K562 (cell line): ENCODE results near the gene RNF145. TPM values are rescaled to one million over a fixed set of nuclear protein-coding genes. Genes with fewer than 3 reads are reported as not detected.
A peak's percentile ranks its signal among the peaks of the same experiment; 100 is the strongest.

Experiments
- ATAC-seq: fragments of 200-7000 bp; cut with Tn5 transposase; 3 replicates; pipeline ENCODE4 v1.9.1; 2020; ENCODE audit warnings: moderate library complexity
- BruUV-seq: library from RNA; stranded (reverse); fragments of 400-500 nt; replicated peaks from 2 replicates; lab custom pipeline; 2021; lab: Mats Ljungman, UMichigan
- CTCF ChIA-PET: fragments of 300-600 bp; formaldehyde crosslinking; extraction: SDS; loops from one replicate; lab custom pipeline; 2021; ENCODE audit warnings: low intra/inter-chr PET ratio; lab: Yijun Ruan, JAX
- POLR2A ChIA-PET: fragments of 300-600, 350-650 bp; sonication (Branson Sonifier 250); formaldehyde crosslinking; extraction: SDS; loops from one replicate; lab custom pipeline; 2021; ENCODE audit warnings: antibody characterized with exemption, inconsistent platforms; lab: Yijun Ruan, JAX
- DNase-seq, 4 experiments: peaks; one replicate each; pipeline versions ENCODE4 v3.0.0 to v3.0.0-alpha.2; 2011 to 2018; ENCODE audit warnings: low spot score in 3 of 4, mixed read lengths in 3 of 4; ENCODE audit errors: extremely low read depth in 1 of 4
- FAIRE-seq: peaks from 2 replicates; lab custom pipeline; 2011; peaks lifted over from hg19 to GRCh38; lab: Jason Lieb, UNC
- H2AFZ ChIP-seq: 2 replicates; pipeline ENCODE4 v1.6.0; 2011; ENCODE audit warnings: low read depth, low read length, control low read depth, inconsistent platforms
- H3K27ac ChIP-seq: fragments of 200-600 bp; 3 replicates; pipeline ENCODE4 v1.8.0; 2011; ENCODE audit warnings: low read depth, mild to moderate bottlenecking, control low read depth, inconsistent platforms, low read length, moderate library complexity, mixed read lengths; ENCODE audit errors: extremely low read depth
- H3K27me3 ChIP-seq, 2 experiments: fragments of 300-600 bp in 1 of 2; 2 replicates in 1 of 2; 3 replicates in 1 of 2; pipeline versions ENCODE4 v1.6.0 to v1.8.0; 2011; ENCODE audit warnings: inconsistent platforms in 2 of 2, low read length in 2 of 2, mild to moderate bottlenecking in 1 of 2, mixed read lengths in 1 of 2, moderate library complexity in 1 of 2; ENCODE audit not compliant: control insufficient read depth in 2 of 2, insufficient read depth in 2 of 2
- H3K36me3 ChIP-seq: fragments of 300-600 bp; 3 replicates; pipeline ENCODE4 v1.8.0; 2011; ENCODE audit warnings: mild to moderate bottlenecking, low read length, inconsistent platforms; ENCODE audit not compliant: control insufficient read depth, insufficient read depth
- H3K4me1 ChIP-seq, 2 experiments: fragments of 200-600 bp in 1 of 2; replicated peaks in 1 of 2; 2 replicates in 1 of 2; 3 replicates in 1 of 2; pipeline versions ENCODE4 v1.5.1 to v1.8.0; 2011; ENCODE audit warnings: inconsistent platforms in 2 of 2, low read length in 2 of 2, mild to moderate bottlenecking in 1 of 2, mixed read lengths in 1 of 2, moderate library complexity in 1 of 2; ENCODE audit not compliant: control insufficient read depth in 2 of 2, insufficient read depth in 2 of 2
- H3K4me2 ChIP-seq: 2 replicates; pipeline ENCODE4 v1.6.1; 2011; ENCODE audit warnings: low read length, control low read depth, inconsistent platforms, mixed read lengths; ENCODE audit not compliant: insufficient read depth
- H3K4me3 ChIP-seq: fragments of 200-600 bp; sonication (generic), shearing (Covaris generic); 2 replicates; pipeline ENCODE4 v1.5.1; 2016; ENCODE audit warnings: control low read depth, inconsistent platforms
- H3K79me2 ChIP-seq: fragments of 200-600 bp; 3 replicates; pipeline ENCODE4 v1.8.0; 2011; ENCODE audit warnings: low read length, inconsistent platforms; ENCODE audit not compliant: control insufficient read depth, insufficient read depth
- H3K9ac ChIP-seq, 2 experiments: 2 replicates each; pipeline versions ENCODE4 v1.6.0 to v1.6.1; 2011; ENCODE audit warnings: low read depth in 2 of 2, low read length in 2 of 2, control low read depth in 1 of 2, inconsistent platforms in 1 of 2, mild to moderate bottlenecking in 1 of 2, mixed read lengths in 1 of 2; ENCODE audit not compliant: insufficient read depth in 1 of 2
- H3K9me1 ChIP-seq: one replicate; pipeline ENCODE4 v1.6.0; 2011; ENCODE audit warnings: inconsistent platforms, mild to moderate bottlenecking, low read length, moderate library complexity; ENCODE audit not compliant: control insufficient read depth, insufficient read depth
- H3K9me3 ChIP-seq: replicated peaks from 2 replicates; pipeline ENCODE4 v1.5.1; 2011; ENCODE audit warnings: low read depth, low read length, inconsistent platforms; ENCODE audit not compliant: control insufficient read depth, insufficient read depth
- H4K20me1 ChIP-seq: replicated peaks from 2 replicates; pipeline ENCODE4 v1.6.1; 2011; ENCODE audit warnings: low read length, inconsistent platforms, mixed read lengths; ENCODE audit not compliant: control insufficient read depth, insufficient read depth
- CBFA2T2 ChIP-seq: fragments of 450-650 bp; conservative IDR thresholded peaks from 2 replicates; pipeline ENCODE4 v1.6.1; 2017; ENCODE audit warnings: mild to moderate bottlenecking
- ERF ChIP-seq: fragments of 450-650 bp; formaldehyde crosslinking; IDR thresholded peaks from 2 replicates; pipeline ENCODE4 v1.4.0; 2020; ENCODE audit warnings: mild to moderate bottlenecking, mixed read lengths
- HNRNPLL ChIP-seq: fragments of 200-400 bp; formaldehyde crosslinking; IDR thresholded peaks from 2 replicates; pipeline ENCODE4 v1.6.1; 2017; ENCODE audit warnings: low read length, low read depth, mild to moderate bottlenecking; ENCODE audit not compliant: poor library complexity, severe bottlenecking
- HOXB6 ChIP-seq: fragments of 250-450 bp; sonication (Bioruptor Pico); IDR thresholded peaks from 2 replicates; pipeline ENCODE4 v1.5.1; 2022; ENCODE audit warnings: mild to moderate bottlenecking, borderline replicate concordance
- IRF1 ChIP-seq: sonication (generic); formaldehyde crosslinking; IDR thresholded peaks from 2 replicates; pipeline ENCODE4 v1.8.0; 2022; ENCODE audit warnings: missing genetic modification reagents, mild to moderate bottlenecking, borderline replicate concordance
- JUND ChIP-seq, 2 experiments: IDR thresholded peaks; 2 replicates in 1 of 2; 3 replicates in 1 of 2; pipeline ENCODE4 v1.6.1; 2011; ENCODE audit warnings: borderline replicate concordance in 2 of 2, low read depth in 2 of 2, low read length in 2 of 2, improper control_type of control experiment in 1 of 2, missing biosample characterization in 1 of 2, missing genetic modification characterization in 1 of 2, missing genetic modification reagents in 1 of 2
- MAFG ChIP-seq: fragments of 450-650 bp; conservative IDR thresholded peaks from 2 replicates; pipeline ENCODE4 v1.6.1; 2016; ENCODE audit warnings: missing genetic modification characterization, missing compliant biosample characterization
- NONO ChIP-seq, 2 experiments: fragments of 200-400 bp in 1 of 2; fragments of 450-650 bp in 1 of 2; formaldehyde crosslinking in 1 of 2; IDR thresholded peaks; 2 replicates each; pipeline ENCODE4 v1.6.1; 2017; ENCODE audit warnings: low read depth in 2 of 2, mild to moderate bottlenecking in 2 of 2, moderate library complexity in 2 of 2, low read length in 1 of 2
- PHF20 ChIP-seq: fragments of 450-650 bp; IDR thresholded peaks from 2 replicates; pipeline ENCODE4 v1.6.1; 2018; ENCODE audit not compliant: partially characterized antibody
- SMARCA5 ChIP-seq: fragments of 450-650 bp; IDR thresholded peaks from 2 replicates; pipeline ENCODE4 v1.6.1; 2016
- SRSF1 ChIP-seq: fragments of 200-400 bp; formaldehyde crosslinking; IDR thresholded peaks from 2 replicates; pipeline ENCODE4 v1.6.1; 2017; ENCODE audit warnings: mild to moderate bottlenecking, low read depth, low read length, moderate library complexity
- TARDBP ChIP-seq: fragments of 450-650 bp; IDR thresholded peaks from 2 replicates; pipeline ENCODE4 v1.6.1; 2016
- ZFPM2 ChIP-seq: fragments of 250-450 bp; sonication (Bioruptor Pico); IDR thresholded peaks from 2 replicates; pipeline ENCODE4 v1.5.1; 2022; ENCODE audit warnings: mild to moderate bottlenecking
- ZNF212 ChIP-seq: fragments of 450-650 bp; formaldehyde crosslinking; IDR thresholded peaks from 2 replicates; pipeline ENCODE4 v1.4.0; 2020; ENCODE audit warnings: mild to moderate bottlenecking
- WGBS: fragments of 100-300 bp; shearing (Covaris generic); methylation state at CpG from one replicate; pipeline ENCODE4 v1.1.6; 2016; ENCODE audit warnings: low coverage, mixed read lengths; ENCODE audit not compliant: insufficient coverage; ENCODE audit errors: missing lambda C conversion rate; 5-methylcytosine and 5-hydroxymethylcytosine counted together
- in situ Hi-C: fragments of 300-500 bp; cut with MboI; formaldehyde crosslinking; loops from 4 replicates; pipeline ENCODE4 v1.15.0; 2018; ENCODE audit warnings: inconsistent platforms, mixed read lengths
- intact Hi-C: fragments of 100-400 bp; cut with micrococcal nuclease; formaldehyde crosslinking; loops from 2 replicates; pipeline ENCODE4 v1.14.2; 2022
- polyA plus RNA-seq, 8 experiments: library from polyadenylated mRNA; depleted of rRNA in 4 of 8; stranded (reverse) in 5 of 8; unstranded in 3 of 8; fragments of >200 nt; fragmentation: Nextera tagmentation in 2 of 8; fragmentation: Illumina TruSeq in 1 of 8; extraction: Ambion mirVana in 2 of 8; extraction: Trizol in 1 of 8; gene quantifications; 2 replicates each; pipeline versions ENCODE4 v1.2.1 to v1.2.3, GENCODE V29; 2011 to 2014; ENCODE audit warnings: inconsistent platforms in 1 of 8, missing spikeins in 1 of 8
- total RNA-seq, 7 experiments: library from RNA; depleted of rRNA in 6 of 7; stranded (reverse); fragments of >200 nt in 6 of 7; fragmentation: Illumina TruSeq in 2 of 7; extraction: Trizol in 2 of 7; gene quantifications; 2 replicates each; pipeline versions ENCODE4 v1.2.1 to v1.2.3, GENCODE V29; 2011 to 2021; ENCODE audit warnings: low replicate concordance in 1 of 7
- TF ChIP-seq, protein P1 (sequence below): fragments of 450-650 bp; IDR thresholded peaks from 2 replicates; pipeline ENCODE4 v1.6.1; 2018; ENCODE audit warnings: mild to moderate bottlenecking, low read depth; ENCODE audit not compliant: partially characterized antibody

RNF145 gene
- total and polyA plus RNA-seq, 9 of the 15 experiments (the other 6 are each of a cell fraction or from before 2014, with no cell fraction given) = 13.6 to 40.7 (median 25.4) TPM

- DNase-seq (no peak), ATAC-seq (no peak), FAIRE-seq (peak; percentile 19)
- ChIA-PET POLR2A (no interaction called here), CTCF (no interaction called here)
- Histone ChIP-seq H3K4me1 (no peaks in the 10 kb centered on the region), H2AFZ (no peak overlapping the region), H3K9ac (no peak overlapping the region), H4K20me1 (no peaks in the 10 kb centered on the region), H3K27me3 (no peaks in the 10 kb centered on the region), H3K4me2 (no peak overlapping the region), H3K79me2 (0 out of 3 replicates have a peak, but pooled peaks cover 2% of the 10 kb centered on the region), H3K4me3 (no peak overlapping the region), H3K36me3 (peaks cover 70% of the 10 kb centered on the region), H3K27ac (no peak overlapping the region), H3K9me1 (no peaks in the 10 kb centered on the region), H3K9me3 (no peaks in the 10 kb centered on the region)
- intact Hi-C loops = no loop called here
- TF ChIP-seq ZFPM2 (CRISPR knock-in tag) (no peak), ERF (no peak), CBFA2T2 (no peak), SRSF1 (no peak), ZNF212 (CRISPR knock-in tag) (no peak), HNRNPLL (no peak), HOXB6 (CRISPR knock-in tag) (no peak), SMARCA5 (no peak), PHF20 (no peak), IRF1 (CRISPR knock-in tag) (no peak), JUND (IDR thresholded peaks at IDR 0.05; ENCODE audit: borderline replicate concordance, low read depth, low read length) (no peak), JUND (tag; IDR thresholded peaks at IDR 0.05; ENCODE audit: borderline replicate concordance, low read depth, low read length) (no peak), TARDBP (no peak), NONO (IDR thresholded peaks at IDR 0.05; ENCODE audit: low read depth in 2 of 2, low read length in 1 of 2) (no peak), MAFG (tag) (no peak)
- TF ChIP-seq, protein P1, sequence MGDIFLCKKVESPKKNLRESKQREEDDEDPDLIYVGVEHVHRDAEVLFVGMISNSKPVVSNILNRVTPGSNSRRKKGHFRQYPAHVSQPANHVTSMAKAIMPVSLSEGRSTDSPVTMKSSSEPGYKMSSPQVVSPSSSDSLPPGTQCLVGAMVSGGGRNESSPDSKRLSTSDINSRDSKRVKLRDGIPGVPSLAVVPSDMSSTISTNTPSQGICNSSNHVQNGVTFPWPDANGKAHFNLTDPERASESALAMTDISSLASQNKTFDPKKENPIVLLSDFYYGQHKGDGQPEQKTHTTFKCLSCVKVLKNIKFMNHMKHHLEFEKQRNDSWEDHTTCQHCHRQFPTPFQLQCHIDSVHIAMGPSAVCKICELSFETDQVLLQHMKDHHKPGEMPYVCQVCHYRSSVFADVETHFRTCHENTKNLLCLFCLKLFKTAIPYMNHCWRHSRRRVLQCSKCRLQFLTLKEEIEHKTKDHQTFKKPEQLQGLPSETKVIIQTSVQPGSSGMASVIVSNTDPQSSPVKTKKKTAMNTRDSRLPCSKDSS = no peak
- in situ Hi-C loops = loop anchor here (10.0 to 25.0 kb wide), 2 partner anchors 258 to 821 kb away; no protein-coding TSS in a partner anchor
- BruUV-seq = no TSS peak
- 93% methylated on average over 2 of the region's 2 CpGs for WGBS
Observed at GRCh38 chr5:159166416-159166815, 42.9 kb downstream of the RNF145 start.
